Measurements from ENCODE around the gene AKR1B1. TPM values are rescaled to one million over a fixed set of nuclear protein-coding genes. Genes with fewer than 3 reads are reported as not detected.

AKR1B1 gene
- total and polyA plus RNA-seq, 2 of the 13 experiments (the other 11 are each of a cell fraction or from before 2014, with no cell fraction given): 89.9 to 133 TPM

- TF ChIP-seq ASH2L (IDR thresholded peaks at IDR 0.05; ENCODE audit: insufficient read length, low read depth, low read length) (no peak), ZNF431 (CRISPR knock-in tag; IDR thresholded peaks at IDR 0.05; ENCODE audit: borderline replicate concordance, low read depth) (no peak), ZBTB7B (CRISPR knock-in tag; IDR thresholded peaks at IDR 0.05) (0 out of 2 replicates have a peak, but pooled peaks have one; percentile 31), PHF5A (CRISPR knock-in tag; IDR thresholded peaks at IDR 0.05; ENCODE audit: low read depth, unreplicated experiment) (no peak), SIN3A (IDR thresholded peaks at IDR 0.05; ENCODE audit: borderline replicate concordance, low read depth, low read length) (no peak), SIN3B (IDR thresholded peaks at IDR 0.05; ENCODE audit: low read length) (no peak), ATF7-NPFF (CRISPR knock-in tag; IDR thresholded peaks at IDR 0.05; ENCODE audit: low read depth) (no peak), MED8 (CRISPR knock-in tag; IDR thresholded peaks at IDR 0.05; ENCODE audit: insufficient replicate concordance) (no peak), ZSCAN22 (CRISPR knock-in tag; IDR thresholded peaks at IDR 0.05) (no peak), ZNF768 (CRISPR knock-in tag; IDR thresholded peaks at IDR 0.05) (no peak), ZFP62 (CRISPR knock-in tag; IDR thresholded peaks at IDR 0.05) (no peak), ISL2 (CRISPR knock-in tag; IDR thresholded peaks at IDR 0.05) (peak; percentile 48; the same call in 1 of the 2 replicates), NPAS2 (CRISPR knock-in tag; IDR thresholded peaks at IDR 0.05; ENCODE audit: borderline replicate concordance) (no peak), ZNF816 (CRISPR knock-in tag; IDR thresholded peaks at IDR 0.05; ENCODE audit: borderline replicate concordance) (no peak), ZFX (CRISPR knock-in tag; IDR thresholded peaks at IDR 0.05; ENCODE audit: low read depth) (no peak), SCMH1 (CRISPR knock-in tag; IDR thresholded peaks at IDR 0.05; ENCODE audit: borderline replicate concordance) (no peak), ZC3H4 (CRISPR knock-in tag; IDR thresholded peaks at IDR 0.05; ENCODE audit: borderline replicate concordance) (no peak), ZNF549 (CRISPR knock-in tag; IDR thresholded peaks at IDR 0.05) (no peak), ZNF333 (CRISPR knock-in tag; IDR thresholded peaks at IDR 0.05; ENCODE audit: borderline replicate concordance) (no peak), ZBTB3 (CRISPR knock-in tag; IDR thresholded peaks at IDR 0.05; ENCODE audit: borderline replicate concordance, low read depth) (no peak), ZNF207 (IDR thresholded peaks at IDR 0.05; ENCODE audit: borderline replicate concordance) (no peak), PHF21A (CRISPR knock-in tag; IDR thresholded peaks at IDR 0.05) (no peak), ZFP91 (CRISPR knock-in tag; IDR thresholded peaks at IDR 0.05; ENCODE audit: borderline replicate concordance) (no peak), IKZF4 (CRISPR knock-in tag; IDR thresholded peaks at IDR 0.05; ENCODE audit: borderline replicate concordance, low read depth, not compliant biosample characterization) (no peak), TP53 (CRISPR knock-in tag; conservative IDR thresholded peaks at IDR 0.05) (no peak), ARNT (IDR thresholded peaks at IDR 0.05) (no peak), TAF15 (IDR thresholded peaks at IDR 0.05; ENCODE audit: low read depth, low read length, poor library complexity, severe bottlenecking) (no peak)
- TF ChIP-seq, protein P1, sequence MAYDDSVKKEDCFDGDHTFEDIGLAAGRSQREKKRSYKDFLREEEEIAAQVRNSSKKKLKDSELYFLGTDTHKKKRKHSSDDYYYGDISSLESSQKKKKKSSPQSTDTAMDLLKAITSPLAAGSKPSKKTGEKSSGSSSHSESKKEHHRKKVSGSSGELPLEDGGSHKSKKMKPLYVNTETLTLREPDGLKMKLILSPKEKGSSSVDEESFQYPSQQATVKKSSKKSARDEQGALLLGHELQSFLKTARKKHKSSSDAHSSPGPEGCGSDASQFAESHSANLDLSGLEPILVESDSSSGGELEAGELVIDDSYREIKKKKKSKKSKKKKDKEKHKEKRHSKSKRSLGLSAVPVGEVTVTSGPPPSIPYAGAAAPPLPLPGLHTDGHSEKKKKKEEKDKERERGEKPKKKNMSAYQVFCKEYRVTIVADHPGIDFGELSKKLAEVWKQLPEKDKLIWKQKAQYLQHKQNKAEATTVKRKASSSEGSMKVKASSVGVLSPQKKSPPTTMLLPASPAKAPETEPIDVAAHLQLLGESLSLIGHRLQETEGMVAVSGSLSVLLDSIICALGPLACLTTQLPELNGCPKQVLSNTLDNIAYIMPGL (CRISPR knock-in tag; IDR thresholded peaks at IDR 0.05; ENCODE audit: borderline replicate concordance in 1 of 2, low read depth in 1 of 2): no peak
- TF ChIP-seq, protein P2, sequence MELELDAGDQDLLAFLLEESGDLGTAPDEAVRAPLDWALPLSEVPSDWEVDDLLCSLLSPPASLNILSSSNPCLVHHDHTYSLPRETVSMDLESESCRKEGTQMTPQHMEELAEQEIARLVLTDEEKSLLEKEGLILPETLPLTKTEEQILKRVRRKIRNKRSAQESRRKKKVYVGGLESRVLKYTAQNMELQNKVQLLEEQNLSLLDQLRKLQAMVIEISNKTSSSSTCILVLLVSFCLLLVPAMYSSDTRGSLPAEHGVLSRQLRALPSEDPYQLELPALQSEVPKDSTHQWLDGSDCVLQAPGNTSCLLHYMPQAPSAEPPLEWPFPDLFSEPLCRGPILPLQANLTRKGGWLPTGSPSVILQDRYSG (CRISPR knock-in tag; IDR thresholded peaks at IDR 0.05): no peak
Measured at GRCh38 chr7:134419085-134419484, 39.8 kb downstream of the AKR1B1 start (continued).

All from HepG2 (cell line).